Psoas muscle (tissue), 8 donors: ENCODE measurements around the gene DAB1. TPM values are rescaled to one million over a fixed set of nuclear protein-coding genes. Genes with fewer than 3 reads are reported as not detected.

Source experiments
- ATAC-seq, 4 donors: fragments of 200-7000 bp; cut with Tn5 transposase; one replicate each; pipeline ENCODE4 v1.9.1; 2020; ENCODE audit warnings: moderate library complexity in 3 of 4, mild to moderate bottlenecking in 2 of 4
- DNase-seq, 2 donors: peaks; one replicate each; pipeline ENCODE4 v3.0.0-alpha.2; 2020
- H3K27ac ChIP-seq: fragments of 200-600 bp; one replicate; pipeline ENCODE4 v1.8.0; 2022
- H3K27me3 ChIP-seq, 3 donors: fragments of 200-600 bp in 1 of 3; one replicate each; pipeline versions ENCODE4 v1.6.1 to v1.8.0; 2013 to 2022; ENCODE audit warnings: low read length in 2 of 3, mild to moderate bottlenecking in 2 of 3, moderate library complexity in 1 of 3; ENCODE audit not compliant: insufficient read depth in 3 of 3
- H3K36me3 ChIP-seq, 2 donors: fragments of 200-600 bp in 1 of 2; one replicate each; pipeline versions ENCODE4 v1.6.1 to v1.8.0; 2013 to 2022; ENCODE audit warnings: low read depth in 1 of 2, mild to moderate bottlenecking in 1 of 2, moderate library complexity in 1 of 2; ENCODE audit not compliant: insufficient read depth in 1 of 2
- H3K4me1 ChIP-seq: fragments of 200-600 bp; one replicate; pipeline ENCODE4 v1.8.0; 2022
- H3K4me3 ChIP-seq: fragments of 200-600 bp; one replicate; pipeline ENCODE4 v1.8.0; 2022; ENCODE audit warnings: mild to moderate bottlenecking
- H3K9me3 ChIP-seq: fragments of 200-600 bp; one replicate; pipeline ENCODE4 v1.8.0; 2022
- CTCF ChIP-seq: fragments of 200-600 bp; IDR thresholded peaks from one replicate; pipeline ENCODE4 v1.8.0; 2022; ENCODE audit warnings: antibody characterized with exemption
- WGBS, 3 donors: extraction: QIAGEN DNeasy Blood & Tissue Kit; methylation state at CpG; one replicate each; pipeline versions ENCODE4 v1.1.6 to v1.1.7; 2013; 5-methylcytosine and 5-hydroxymethylcytosine counted together
- intact Hi-C, 2 donors: fragments of 100-400 bp; cut with DNase I; formaldehyde crosslinking; loops; one replicate each; pipeline versions ENCODE4 v1.11.0 to v1.14.2; 2022
- polyA plus RNA-seq, 3 donors: library from polyadenylated mRNA; stranded (reverse); fragments of 200-250 nt; gene quantifications; one replicate each; pipeline ENCODE4 v1.2.3, GENCODE V29; 2013
- total RNA-seq, 4 donors: library from RNA; stranded (reverse); fragmentation: NEBNext Ultra II Directional in 2 of 4; extraction: Animal tissue kit (Norgen Biotek cat#: 25700) in 2 of 4; gene quantifications; one replicate each; pipeline versions ENCODE4 v1.2.1 to v1.2.4, GENCODE V29; 2021 to 2023
- donor health status: healthy with polysubstance abuse.
- donor health status: DM: no; HTN: no; CAD: no; lungs with moderate emphysema.
- donor health status: Bipolar disorder and iron deficiency.
- donor health status: healthy.
- donor health status: DM: yes; HTN: yes; CAD: no.
- donor health status: DM: no; HTN: no; CAD: no.
- donor health status: DM: no; HTN: no; CAD: no.
- donor health status: DM: yes; HTN: yes; CAD: no.

Gene DAB1
- total and polyA plus RNA-seq, 7 donors: 0.04 to 0.28 (median 0.09) TPM; not detected in 1

DNA sequence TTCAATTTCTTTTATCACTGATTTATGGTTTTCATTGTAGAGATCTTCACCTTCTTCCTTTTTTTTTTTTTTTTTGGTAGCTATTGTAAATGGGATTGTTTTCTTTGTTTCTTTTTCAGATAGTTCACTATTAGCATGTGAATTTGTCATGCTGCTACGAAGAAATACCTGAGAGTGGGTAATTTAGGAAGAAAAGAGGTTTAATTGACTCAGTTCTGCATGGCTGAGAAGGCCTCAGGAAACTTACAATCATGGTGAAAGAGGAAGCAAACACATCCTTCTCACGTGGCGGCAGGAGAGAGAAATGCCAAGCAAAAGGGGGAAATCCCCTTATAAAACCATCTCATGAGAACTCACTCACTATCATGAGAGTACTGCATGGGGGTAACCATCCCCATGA, 66.4 kb downstream of the DAB1 start:
- no peak for TF ChIP-seq CTCF
- intact Hi-C loops: no loop called here
- Histone ChIP-seq H3K4me1 (no peaks in the 10 kb centered on the region), H3K9me3 (peaks cover 3% of the 10 kb centered on the region), H3K4me3 (no peak overlapping the region), H3K27ac (no peak overlapping the region), H3K36me3 (no peaks in the 10 kb centered on the region), H3K27me3 (no peaks in the 10 kb centered on the region)
- ATAC-seq: no peak
- no peak for DNase-seq
- 56 to 61% (median 57%) methylated on average over 3 of the region's 3 CpGs for WGBS, 3 donors

DNA sequence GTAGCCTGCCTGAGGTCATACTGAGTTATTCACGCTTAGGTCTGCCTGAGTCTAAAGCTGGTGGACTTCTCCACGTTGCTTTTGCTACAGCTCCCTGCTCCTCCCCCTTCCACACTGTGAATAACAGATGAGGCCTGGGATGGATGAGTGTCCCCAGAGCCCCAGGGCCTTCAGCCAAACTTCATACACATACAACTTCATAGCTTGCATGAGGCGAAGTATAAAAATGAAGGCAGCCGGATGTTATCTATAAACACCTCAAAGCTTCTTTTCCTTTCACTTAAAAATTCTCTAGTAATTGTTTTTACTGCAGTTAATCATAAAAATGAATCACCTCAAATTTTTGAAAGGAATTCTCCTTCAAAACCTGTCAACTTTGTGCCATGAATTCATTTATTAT, 70.2 kb downstream of the DAB1 start:
- 60 to 71% (median 64%) methylated on average over 4 of the region's 4 CpGs for WGBS, 3 donors
- Histone ChIP-seq H3K27me3 (no peaks in the 10 kb centered on the region), H3K36me3 (no peaks in the 10 kb centered on the region), H3K9me3 (peaks cover 3% of the 10 kb centered on the region), H3K4me1 (no peaks in the 10 kb centered on the region), H3K4me3 (no peak overlapping the region), H3K27ac (no peak overlapping the region)
- no peak for ATAC-seq
- DNase-seq: no peak
- TF ChIP-seq CTCF: no peak
- intact Hi-C loops: no loop called here

GRCh38 chr1:57350610-57351009, 73.2 kb downstream of the DAB1 start:
- ATAC-seq (no peak), DNase-seq (no peak)
- intact Hi-C loops: no loop called here
- Histone ChIP-seq H3K36me3 (no peaks in the 10 kb centered on the region), H3K9me3 (no peaks in the 10 kb centered on the region), H3K27ac (no peak overlapping the region), H3K4me3 (no peak overlapping the region), H3K4me1 (no peaks in the 10 kb centered on the region), H3K27me3 (no peaks in the 10 kb centered on the region)
- WGBS, 3 donors: 60 to 76% (median 70%) methylated on average over 4 of the region's 4 CpGs
- TF ChIP-seq CTCF: no peak

DNA sequence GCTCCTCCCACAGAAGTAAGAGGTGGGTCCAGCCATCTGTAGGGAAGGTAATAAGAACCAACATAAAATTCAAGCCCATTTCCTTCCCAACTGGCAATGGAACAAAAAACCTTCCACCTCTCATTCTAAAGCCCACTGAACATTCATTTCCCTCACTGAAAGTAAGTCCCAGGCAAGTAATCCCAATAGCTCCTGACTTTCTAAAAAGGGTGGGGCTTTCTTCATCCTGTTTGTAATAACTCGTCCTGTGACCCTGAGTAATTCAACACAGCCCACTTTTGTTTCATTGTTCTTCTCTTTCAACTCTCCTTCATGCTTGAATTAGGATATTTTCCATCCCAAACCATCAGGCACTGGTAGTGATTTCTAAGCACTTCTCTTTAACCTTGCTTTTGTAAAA, 74.9 kb downstream of the DAB1 start:
- intact Hi-C loops: no loop called here
- no peak overlapping the region for H3K27ac ChIP-seq
- H3K4me1 ChIP-seq: no peaks in the 10 kb centered on the region
- TF ChIP-seq CTCF: no peak
- WGBS, 3 donors: 23 to 62% (median 31%) methylated on average over 1 of the region's 1 CpG
- DNase-seq: no peak
- H3K27me3 ChIP-seq: no peaks in the 10 kb centered on the region
- no peak overlapping the region for H3K4me3 ChIP-seq
- no peak for ATAC-seq
- H3K9me3 ChIP-seq: no peaks in the 10 kb centered on the region
- H3K36me3 ChIP-seq: no peaks in the 10 kb centered on the region

GRCh38 chr1:57345916-57346315, 77.9 kb downstream of the DAB1 start:
- 53 to 65% (median 62%) methylated on average over 8 of the region's 8 CpGs for WGBS, 3 donors
- no peak overlapping the region for H3K27ac ChIP-seq
- no peak for TF ChIP-seq CTCF
- H3K9me3 ChIP-seq: no peaks in the 10 kb centered on the region
- ATAC-seq: no peak
- DNase-seq: no peak
- no peaks in the 10 kb centered on the region for H3K36me3 ChIP-seq
- no peaks in the 10 kb centered on the region for H3K27me3 ChIP-seq
- no peak overlapping the region for H3K4me3 ChIP-seq
- no peaks in the 10 kb centered on the region for H3K4me1 ChIP-seq
- intact Hi-C loops: no loop called here
